Esophagus squamous epithelium (tissue), 4 donors: ENCODE measurements around the gene RFX8.

Source experiments
- POLR2A ChIP-seq, 4 donors: fragments of 450-650 bp; IDR thresholded peaks; one replicate each; pipeline ENCODE4 v1.6.1; 2017; ENCODE audit warnings: antibody characterized with exemption in 4 of 4, mild to moderate bottlenecking in 4 of 4, moderate library complexity in 3 of 4
- TF ChIP-seq, protein P1 (sequence below), 6 experiments: fragments of 450-650 bp in 4 of 6; fragments of 200-600 bp in 2 of 6; sonication (generic) in 2 of 6; IDR thresholded peaks; one replicate each; pipeline ENCODE4 v1.5.1; 2016 to 2019; ENCODE audit warnings: antibody characterized with exemption in 6 of 6, mild to moderate bottlenecking in 4 of 6, moderate library complexity in 4 of 6

DNA sequence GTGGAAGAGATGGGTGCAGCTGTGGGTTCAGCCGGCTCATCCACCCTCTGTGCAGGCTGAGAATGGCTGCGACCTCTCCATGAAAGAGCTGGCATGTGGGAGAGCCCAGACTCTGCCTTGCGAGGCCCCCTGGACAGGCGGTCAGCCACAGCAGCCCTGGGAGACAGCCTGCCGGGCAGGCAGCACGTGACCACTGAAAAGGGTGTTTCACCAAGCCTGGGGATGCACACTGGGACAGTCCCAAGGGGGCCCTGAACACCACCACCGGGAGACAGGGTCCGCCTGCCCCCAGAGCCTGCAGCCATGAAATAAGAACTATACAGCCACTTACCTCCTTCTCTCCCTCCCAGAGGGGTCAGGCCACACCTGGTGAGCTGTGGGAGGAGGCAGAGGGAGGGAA is 11.5 kb downstream of the RFX8 start:
- TF ChIP-seq, protein P1, sequence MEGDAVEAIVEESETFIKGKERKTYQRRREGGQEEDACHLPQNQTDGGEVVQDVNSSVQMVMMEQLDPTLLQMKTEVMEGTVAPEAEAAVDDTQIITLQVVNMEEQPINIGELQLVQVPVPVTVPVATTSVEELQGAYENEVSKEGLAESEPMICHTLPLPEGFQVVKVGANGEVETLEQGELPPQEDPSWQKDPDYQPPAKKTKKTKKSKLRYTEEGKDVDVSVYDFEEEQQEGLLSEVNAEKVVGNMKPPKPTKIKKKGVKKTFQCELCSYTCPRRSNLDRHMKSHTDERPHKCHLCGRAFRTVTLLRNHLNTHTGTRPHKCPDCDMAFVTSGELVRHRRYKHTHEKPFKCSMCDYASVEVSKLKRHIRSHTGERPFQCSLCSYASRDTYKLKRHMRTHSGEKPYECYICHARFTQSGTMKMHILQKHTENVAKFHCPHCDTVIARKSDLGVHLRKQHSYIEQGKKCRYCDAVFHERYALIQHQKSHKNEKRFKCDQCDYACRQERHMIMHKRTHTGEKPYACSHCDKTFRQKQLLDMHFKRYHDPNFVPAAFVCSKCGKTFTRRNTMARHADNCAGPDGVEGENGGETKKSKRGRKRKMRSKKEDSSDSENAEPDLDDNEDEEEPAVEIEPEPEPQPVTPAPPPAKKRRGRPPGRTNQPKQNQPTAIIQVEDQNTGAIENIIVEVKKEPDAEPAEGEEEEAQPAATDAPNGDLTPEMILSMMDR (IDR thresholded peaks at IDR 0.05): no peak
- TF ChIP-seq POLR2A (IDR thresholded peaks at IDR 0.05): no peak
